Measurements from ENCODE around the gene THAP3.

DNA sequence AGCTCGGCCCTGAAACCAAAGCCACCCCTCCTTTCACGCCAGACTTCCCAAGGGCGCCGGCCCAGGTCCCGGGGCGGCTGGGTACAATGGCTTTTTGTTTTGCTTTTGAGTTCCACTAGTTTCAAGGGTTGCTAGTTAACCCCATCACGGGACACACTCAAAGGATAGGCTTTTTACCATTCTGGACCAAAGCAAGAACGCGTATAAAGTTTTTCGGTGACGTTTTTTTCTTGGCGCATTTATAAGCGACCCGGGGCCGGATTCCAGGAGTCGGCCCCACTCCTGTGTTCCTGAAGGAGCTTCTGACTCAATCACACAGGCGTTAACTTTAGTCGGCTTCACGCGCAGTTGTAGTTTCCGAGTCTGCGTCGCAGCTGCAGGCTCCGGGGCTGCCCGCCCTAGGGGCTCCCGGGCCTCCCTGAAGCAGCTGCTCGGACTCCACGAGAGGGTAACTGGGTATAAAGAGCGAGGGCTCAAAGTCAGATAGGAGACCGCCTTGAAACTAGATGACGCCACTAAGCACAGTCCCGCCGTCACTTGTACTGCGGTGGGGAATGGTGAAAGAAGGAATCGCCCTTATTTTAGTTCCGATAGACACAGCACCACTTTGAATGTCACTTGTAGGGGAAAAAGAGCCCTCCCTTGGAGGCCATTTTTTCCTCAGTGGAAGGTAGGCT is 21.3 kb upstream of the THAP3 start:
- TF ChIP-seq, protein P1, sequence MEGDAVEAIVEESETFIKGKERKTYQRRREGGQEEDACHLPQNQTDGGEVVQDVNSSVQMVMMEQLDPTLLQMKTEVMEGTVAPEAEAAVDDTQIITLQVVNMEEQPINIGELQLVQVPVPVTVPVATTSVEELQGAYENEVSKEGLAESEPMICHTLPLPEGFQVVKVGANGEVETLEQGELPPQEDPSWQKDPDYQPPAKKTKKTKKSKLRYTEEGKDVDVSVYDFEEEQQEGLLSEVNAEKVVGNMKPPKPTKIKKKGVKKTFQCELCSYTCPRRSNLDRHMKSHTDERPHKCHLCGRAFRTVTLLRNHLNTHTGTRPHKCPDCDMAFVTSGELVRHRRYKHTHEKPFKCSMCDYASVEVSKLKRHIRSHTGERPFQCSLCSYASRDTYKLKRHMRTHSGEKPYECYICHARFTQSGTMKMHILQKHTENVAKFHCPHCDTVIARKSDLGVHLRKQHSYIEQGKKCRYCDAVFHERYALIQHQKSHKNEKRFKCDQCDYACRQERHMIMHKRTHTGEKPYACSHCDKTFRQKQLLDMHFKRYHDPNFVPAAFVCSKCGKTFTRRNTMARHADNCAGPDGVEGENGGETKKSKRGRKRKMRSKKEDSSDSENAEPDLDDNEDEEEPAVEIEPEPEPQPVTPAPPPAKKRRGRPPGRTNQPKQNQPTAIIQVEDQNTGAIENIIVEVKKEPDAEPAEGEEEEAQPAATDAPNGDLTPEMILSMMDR (IDR thresholded peaks at IDR 0.05 in 8 of 11, conservative IDR thresholded peaks at IDR 0.05 in 3 of 11): peak in 1 of 11 experiments; percentile 13
- TF ChIP-seq POLR2A (IDR thresholded peaks at IDR 0.05) (peak in 2 of 3 donors; percentile 6 to 20), POLR2AphosphoS5 (IDR thresholded peaks at IDR 0.05) (peak in 1 of 3 donors; percentile 16)

Data from spleen (tissue), 7 donors.